D341Med (cell line): ENCODE measurements around the gene FRS2.
A peak's percentile ranks its signal among the peaks of the same experiment; 100 is the strongest.

Experiments
- DNase-seq: peaks from one replicate; pipeline ENCODE4 v3.0.0; 2012; ENCODE audit warnings: low spot score

Gene FRS2

GRCh38 chr12:69527506-69528272 is 57.5 kb downstream of the FRS2 start:
- no peak for DNase-seq

GRCh38 chr12:69529021-69529420 is 58.8 kb downstream of the FRS2 start:
- DNase-seq, result no peak

- no peak for DNase-seq
Measured at GRCh38 chr12:69533844-69534243, 63.7 kb downstream of the FRS2 start.

- peak; percentile 34 for DNase-seq
Measured at GRCh38 chr12:69534389-69534822, 64.2 kb downstream of the FRS2 start.

GRCh38 chr12:69540987-69541386 is 70.8 kb downstream of the FRS2 start:
- DNase-seq, result no peak

GRCh38 chr12:69544087-69544486 is 73.9 kb downstream of the FRS2 start:
- no peak for DNase-seq

GRCh38 chr12:69545081-69545480 is 74.9 kb downstream of the FRS2 start:
- DNase-seq, result no peak

GRCh38 chr12:69546693-69547438 is 76.7 kb downstream of the FRS2 start:
- no peak for DNase-seq

GRCh38 chr12:69548687-69549086 is 78.5 kb downstream of the FRS2 start:
- no peak for DNase-seq

GRCh38 chr12:69550569-69551350 is 80.6 kb downstream of the FRS2 start:
- no peak for DNase-seq

- peak; percentile 36 for DNase-seq
Measured at GRCh38 chr12:69553628-69554248, 83.5 kb downstream of the FRS2 start.

- no peak for DNase-seq
Measured at GRCh38 chr12:69555461-69555860, 85.3 kb downstream of the FRS2 start.

- no peak for DNase-seq
Measured at GRCh38 chr12:69556383-69556782, 86.2 kb downstream of the FRS2 start.

GRCh38 chr12:69563166-69563762 is 93.1 kb downstream of the FRS2 start:
- DNase-seq, result no peak

GRCh38 chr12:69566603-69567002 is 96.4 kb downstream of the FRS2 start:
- no peak for DNase-seq

- no peak for DNase-seq
Measured at GRCh38 chr12:69569236-69569635, 99.0 kb downstream of the FRS2 start.

GRCh38 chr12:69570000-69570516 is 99.9 kb downstream of the FRS2 start:
- DNase-seq, result no peak

GRCh38 chr12:69570545-69571399 is 100.6 kb downstream of the FRS2 start:
- peak; percentile 65 for DNase-seq

- DNase-seq, result no peak
Measured at GRCh38 chr12:69575346-69575745, 105.2 kb downstream of the FRS2 start.

GRCh38 chr12:69578283-69578682 is 108.1 kb downstream of the FRS2 start:
- DNase-seq, result no peak

- DNase-seq, result no peak
Measured at GRCh38 chr12:69579029-69579428, 108.8 kb downstream of the FRS2 start.
